Measurements from ENCODE around the gene GALNT4. TPM values are rescaled to one million over a fixed set of nuclear protein-coding genes. Genes with fewer than 3 reads are reported as not detected.

GALNT4 gene
- total and polyA plus RNA-seq, 10 of the 15 experiments (the other 5 are each of a cell fraction or from before 2014, with no cell fraction given): 0.90 to 2.9 (median 1.8) TPM

DNA sequence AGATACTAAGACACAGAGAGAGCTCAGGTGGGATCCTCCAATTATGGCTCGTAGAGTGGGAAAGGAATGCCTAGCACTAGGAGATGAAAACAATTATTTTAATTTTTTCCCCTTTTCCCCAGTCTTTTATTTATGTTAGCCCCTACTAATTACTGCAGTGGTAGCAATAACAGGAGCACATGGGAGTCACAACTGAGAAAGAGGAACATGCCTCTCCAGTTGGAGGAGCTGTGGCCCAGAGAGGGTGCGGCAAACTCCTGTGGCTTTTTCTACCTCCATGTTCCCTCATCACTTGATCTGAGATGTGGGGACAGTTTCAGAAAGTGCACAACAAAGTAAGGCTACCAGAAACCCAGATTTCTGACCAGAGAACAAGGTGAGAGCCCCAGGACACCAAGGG is 27.2 kb upstream of the GALNT4 start:
- 58% methylated on average over 2 of the region's 2 CpGs for WGBS (ENCODE audit: insufficient coverage, insufficient replicate concordance, low lambda C conversion rate, missing lambda C conversion rate)
- H3K9ac ChIP-seq (ENCODE audit: control insufficient read depth, insufficient read depth, low read length): no peak overlapping the region
- no peak overlapping the region for H3K4me3 ChIP-seq
- DNase-seq (ENCODE audit: low read depth, low spot score): no peak
- no peak overlapping the region for H3K4me2 ChIP-seq (ENCODE audit: control insufficient read depth, insufficient read depth)
- in situ Hi-C loops (cut with MboI): no loop called here
- RAD21 ChIA-PET (ENCODE audit: unreplicated experiment): interaction anchor here (1.3 to 1.4 kb wide), 2 partner anchors 8 to 26 kb away, joined by 3 to 4 read pairs; no protein-coding TSS in a partner anchor
- FAIRE-seq: no peak
- H3K9me3 ChIP-seq (replicated peaks; ENCODE audit: control insufficient read depth, insufficient read depth, low read length): no peaks in the 10 kb centered on the region
- no peaks in the 10 kb centered on the region for H3K4me1 ChIP-seq (ENCODE audit: control insufficient read depth, insufficient read depth, low read length)
- SMC1A ChIA-PET (ENCODE audit: uncharacterized antibody, unreplicated experiment): interaction anchor here (0.7 to 2.1 kb wide), 8 partner anchors 8 to 464 kb away, joined by 3 to 9 read pairs (median 4); no protein-coding TSS in a partner anchor
- no peaks in the 10 kb centered on the region for H3K36me3 ChIP-seq (ENCODE audit: control insufficient read depth in 2 of 2, insufficient read depth in 2 of 2, low read length in 1 of 2)
- no peak overlapping the region for H3K27ac ChIP-seq (ENCODE audit: control insufficient read depth, insufficient read depth)
- no peaks in the 10 kb centered on the region for H3K27me3 ChIP-seq (replicated peaks in 1 of 2; ENCODE audit: control insufficient read depth in 2 of 2, insufficient read depth in 2 of 2, low read length in 1 of 2)
- no TSS peak for BruUV-seq (replicated peaks)
- H3K79me2 ChIP-seq (ENCODE audit: control insufficient read depth, insufficient read depth, low read length): no peaks in the 10 kb centered on the region
- no peaks in the 10 kb centered on the region for H4K20me1 ChIP-seq (ENCODE audit: control insufficient read depth, insufficient read depth)
- no peak overlapping the region for H2AFZ ChIP-seq (ENCODE audit: control insufficient read depth, low read depth, low read length)
- POLR2A ChIA-PET: interaction anchor here (1.0 kb wide), 1 partner anchor 398 kb away, joined by 3 read pairs; no protein-coding TSS in a partner anchor
- ATAC-seq: no peak
- CTCF ChIA-PET: interaction anchor here (0.9 to 3.3 kb wide), 6 partner anchors 8 to 551 kb away, joined by 3 to 17 read pairs (median 6); no protein-coding TSS in a partner anchor
- intact Hi-C loops (cut with micrococcal nuclease; ENCODE audit: unreplicated experiment): no loop called here
- TF ChIP-seq, protein P1, sequence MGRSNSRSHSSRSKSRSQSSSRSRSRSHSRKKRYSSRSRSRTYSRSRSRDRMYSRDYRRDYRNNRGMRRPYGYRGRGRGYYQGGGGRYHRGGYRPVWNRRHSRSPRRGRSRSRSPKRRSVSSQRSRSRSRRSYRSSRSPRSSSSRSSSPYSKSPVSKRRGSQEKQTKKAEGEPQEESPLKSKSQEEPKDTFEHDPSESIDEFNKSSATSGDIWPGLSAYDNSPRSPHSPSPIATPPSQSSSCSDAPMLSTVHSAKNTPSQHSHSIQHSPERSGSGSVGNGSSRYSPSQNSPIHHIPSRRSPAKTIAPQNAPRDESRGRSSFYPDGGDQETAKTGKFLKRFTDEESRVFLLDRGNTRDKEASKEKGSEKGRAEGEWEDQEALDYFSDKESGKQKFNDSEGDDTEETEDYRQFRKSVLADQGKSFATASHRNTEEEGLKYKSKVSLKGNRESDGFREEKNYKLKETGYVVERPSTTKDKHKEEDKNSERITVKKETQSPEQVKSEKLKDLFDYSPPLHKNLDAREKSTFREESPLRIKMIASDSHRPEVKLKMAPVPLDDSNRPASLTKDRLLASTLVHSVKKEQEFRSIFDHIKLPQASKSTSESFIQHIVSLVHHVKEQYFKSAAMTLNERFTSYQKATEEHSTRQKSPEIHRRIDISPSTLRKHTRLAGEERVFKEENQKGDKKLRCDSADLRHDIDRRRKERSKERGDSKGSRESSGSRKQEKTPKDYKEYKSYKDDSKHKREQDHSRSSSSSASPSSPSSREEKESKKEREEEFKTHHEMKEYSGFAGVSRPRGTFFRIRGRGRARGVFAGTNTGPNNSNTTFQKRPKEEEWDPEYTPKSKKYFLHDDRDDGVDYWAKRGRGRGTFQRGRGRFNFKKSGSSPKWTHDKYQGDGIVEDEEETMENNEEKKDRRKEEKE (IDR thresholded peaks at IDR 0.05): no peak
- TF ChIP-seq, protein P2, sequence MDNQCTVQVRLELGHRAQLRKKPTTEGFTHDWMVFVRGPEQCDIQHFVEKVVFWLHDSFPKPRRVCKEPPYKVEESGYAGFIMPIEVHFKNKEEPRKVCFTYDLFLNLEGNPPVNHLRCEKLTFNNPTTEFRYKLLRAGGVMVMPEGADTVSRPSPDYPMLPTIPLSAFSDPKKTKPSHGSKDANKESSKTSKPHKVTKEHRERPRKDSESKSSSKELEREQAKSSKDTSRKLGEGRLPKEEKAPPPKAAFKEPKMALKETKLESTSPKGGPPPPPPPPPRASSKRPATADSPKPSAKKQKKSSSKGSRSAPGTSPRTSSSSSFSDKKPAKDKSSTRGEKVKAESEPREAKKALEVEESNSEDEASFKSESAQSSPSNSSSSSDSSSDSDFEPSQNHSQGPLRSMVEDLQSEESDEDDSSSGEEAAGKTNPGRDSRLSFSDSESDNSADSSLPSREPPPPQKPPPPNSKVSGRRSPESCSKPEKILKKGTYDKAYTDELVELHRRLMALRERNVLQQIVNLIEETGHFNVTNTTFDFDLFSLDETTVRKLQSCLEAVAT (IDR thresholded peaks at IDR 0.05): no peak
- no peak for TF ChIP-seq HDAC6 (IDR thresholded peaks at IDR 0.05; ENCODE audit: unreplicated experiment)
- TF ChIP-seq MEF2B (IDR thresholded peaks at IDR 0.05; ENCODE audit: partially characterized antibody, poor library complexity, severe bottlenecking): no peak
- no peak for TF ChIP-seq ATF7 (IDR thresholded peaks at IDR 0.05; ENCODE audit: low read depth)
- no peak for TF ChIP-seq BMI1 (IDR thresholded peaks at IDR 0.05; ENCODE audit: borderline replicate concordance)
- no peak for TF ChIP-seq NFIC (IDR thresholded peaks at IDR 0.05; ENCODE audit: low read depth, low read length)
- TF ChIP-seq, protein P3, sequence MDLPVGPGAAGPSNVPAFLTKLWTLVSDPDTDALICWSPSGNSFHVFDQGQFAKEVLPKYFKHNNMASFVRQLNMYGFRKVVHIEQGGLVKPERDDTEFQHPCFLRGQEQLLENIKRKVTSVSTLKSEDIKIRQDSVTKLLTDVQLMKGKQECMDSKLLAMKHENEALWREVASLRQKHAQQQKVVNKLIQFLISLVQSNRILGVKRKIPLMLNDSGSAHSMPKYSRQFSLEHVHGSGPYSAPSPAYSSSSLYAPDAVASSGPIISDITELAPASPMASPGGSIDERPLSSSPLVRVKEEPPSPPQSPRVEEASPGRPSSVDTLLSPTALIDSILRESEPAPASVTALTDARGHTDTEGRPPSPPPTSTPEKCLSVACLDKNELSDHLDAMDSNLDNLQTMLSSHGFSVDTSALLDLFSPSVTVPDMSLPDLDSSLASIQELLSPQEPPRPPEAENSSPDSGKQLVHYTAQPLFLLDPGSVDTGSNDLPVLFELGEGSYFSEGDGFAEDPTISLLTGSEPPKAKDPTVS (IDR thresholded peaks at IDR 0.05; ENCODE audit: low read depth, low read length): no peak
- no peak for TF ChIP-seq SMARCA5 (IDR thresholded peaks at IDR 0.05)
- TF ChIP-seq TBL1XR1 (IDR thresholded peaks at IDR 0.05; ENCODE audit: low read depth, low read length): no peak
- TF ChIP-seq PML (IDR thresholded peaks at IDR 0.05; ENCODE audit: low read length): no peak
- TF ChIP-seq, protein P4, sequence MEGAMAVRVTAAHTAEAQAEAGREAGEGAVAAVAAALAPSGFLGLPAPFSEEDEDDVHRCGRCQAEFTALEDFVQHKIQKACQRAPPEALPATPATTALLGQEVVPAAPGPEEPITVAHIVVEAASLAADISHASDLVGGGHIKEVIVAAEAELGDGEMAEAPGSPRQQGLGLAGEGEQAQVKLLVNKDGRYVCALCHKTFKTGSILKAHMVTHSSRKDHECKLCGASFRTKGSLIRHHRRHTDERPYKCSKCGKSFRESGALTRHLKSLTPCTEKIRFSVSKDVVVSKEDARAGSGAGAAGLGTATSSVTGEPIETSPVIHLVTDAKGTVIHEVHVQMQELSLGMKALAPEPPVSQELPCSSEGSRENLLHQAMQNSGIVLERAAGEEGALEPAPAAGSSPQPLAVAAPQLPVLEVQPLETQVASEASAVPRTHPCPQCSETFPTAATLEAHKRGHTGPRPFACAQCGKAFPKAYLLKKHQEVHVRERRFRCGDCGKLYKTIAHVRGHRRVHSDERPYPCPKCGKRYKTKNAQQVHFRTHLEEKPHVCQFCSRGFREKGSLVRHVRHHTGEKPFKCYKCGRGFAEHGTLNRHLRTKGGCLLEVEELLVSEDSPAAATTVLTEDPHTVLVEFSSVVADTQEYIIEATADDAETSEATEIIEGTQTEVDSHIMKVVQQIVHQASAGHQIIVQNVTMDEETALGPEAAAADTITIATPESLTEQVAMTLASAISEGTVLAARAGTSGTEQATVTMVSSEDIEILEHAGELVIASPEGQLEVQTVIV (IDR thresholded peaks at IDR 0.05; ENCODE audit: borderline replicate concordance, partially characterized antibody): no peak
